Right atrium auricular region (tissue), 2 donors: Measurements from ENCODE around the gene LURAP1L. TPM values are rescaled to one million over a fixed set of nuclear protein-coding genes. Genes with fewer than 3 reads are reported as not detected.
"Not testable (repeated sequence)": the region's sequence is repeated elsewhere in the genome, so short reads cannot be mapped to it uniquely, and the experiment has no call there.

ENCODE experiments used
- DNase-seq: peaks from one replicate; pipeline ENCODE4 v3.0.0-alpha.2; 2019; ENCODE audit warnings: low spot score
- H3K27ac ChIP-seq, 2 donors: fragments of 200-600 bp; sonication (generic); 1 replicate in 1 of 2; 2 replicates in 1 of 2; pipeline ENCODE4 v1.5.1; 2016 to 2019
- H3K27me3 ChIP-seq, 2 donors: fragments of 200-600 bp; sonication (generic); one replicate each; pipeline versions ENCODE4 v1.5.1 to v1.6.0; 2017 to 2019
- H3K36me3 ChIP-seq: fragments of 200-600 bp; sonication (generic); one replicate; pipeline ENCODE4 v1.5.1; 2016
- H3K4me1 ChIP-seq, 2 donors: fragments of 200-600 bp; sonication (generic); one replicate each; pipeline versions ENCODE4 v1.5.1 to v1.6.0; 2017 to 2019
- H3K4me3 ChIP-seq, 2 donors: fragments of 200-600 bp; sonication (generic); 1 replicate in 1 of 2; 2 replicates in 1 of 2; pipeline ENCODE4 v1.5.1; 2017 to 2019; ENCODE audit warnings: mild to moderate bottlenecking in 1 of 2, moderate library complexity in 1 of 2
- H3K9me3 ChIP-seq, 2 donors: fragments of 200-600 bp; sonication (generic); one replicate each; pipeline ENCODE4 v1.5.1; 2019
- CTCF ChIP-seq, 2 donors: fragments of 200-600 bp; sonication (generic); IDR thresholded peaks; one replicate each; pipeline ENCODE4 v1.5.1; 2019; ENCODE audit warnings: antibody characterized with exemption in 2 of 2
- total RNA-seq, 2 donors: library from RNA; depleted of rRNA; stranded (reverse); fragments of >200 nt; gene quantifications; one replicate each; pipeline ENCODE4 v1.1.0, GENCODE V29; 2016

Gene LURAP1L
- total RNA-seq, 2 donors from 2014 or later, result 2.7 to 2.8 TPM

- no peak for DNase-seq
- H3K4me1 ChIP-seq, result no peaks in the 10 kb centered on the region
- peak overlapping the region in 1 of 2 donors; percentile 10 for H3K27ac ChIP-seq
- no peaks in the 10 kb centered on the region for H3K9me3 ChIP-seq
- no peaks in the 10 kb centered on the region for H3K27me3 ChIP-seq
- no peak for TF ChIP-seq CTCF (IDR thresholded peaks at IDR 0.05)
- no peak overlapping the region for H3K4me3 ChIP-seq
- H3K36me3 ChIP-seq, result no peaks in the 10 kb centered on the region
Measured at GRCh38 chr9:12859704-12860251, 85.0 kb downstream of the LURAP1L start.

- Histone ChIP-seq H3K27me3 (no peaks in the 10 kb centered on the region), H3K36me3 (no peaks in the 10 kb centered on the region), H3K4me1 (no peaks in the 10 kb centered on the region), H3K27ac (no peak overlapping the region), H3K4me3 (no peak overlapping the region), H3K9me3 (no peaks in the 10 kb centered on the region)
- TF ChIP-seq CTCF (IDR thresholded peaks at IDR 0.05), result no peak
- DNase-seq, result no peak
Measured at GRCh38 chr9:12860998-12861397, 86.2 kb downstream of the LURAP1L start.

GRCh38 chr9:12862611-12863410, 88.0 kb downstream of the LURAP1L start:
- H3K27ac ChIP-seq, result no peak overlapping the region
- DNase-seq, result no peak
- no peaks in the 10 kb centered on the region for H3K36me3 ChIP-seq
- H3K27me3 ChIP-seq, result no peaks in the 10 kb centered on the region
- no peaks in the 10 kb centered on the region for H3K4me1 ChIP-seq
- H3K4me3 ChIP-seq, result no peak overlapping the region
- no peak for TF ChIP-seq CTCF (IDR thresholded peaks at IDR 0.05)
- H3K9me3 ChIP-seq, result no peaks in the 10 kb centered on the region

GRCh38 chr9:12863618-12864017, 88.8 kb downstream of the LURAP1L start:
- DNase-seq, result no peak
- H3K27ac ChIP-seq, result no peak overlapping the region
- TF ChIP-seq CTCF (IDR thresholded peaks at IDR 0.05), result no peak
- no peaks in the 10 kb centered on the region for H3K27me3 ChIP-seq
- H3K4me1 ChIP-seq, result no peaks in the 10 kb centered on the region
- H3K9me3 ChIP-seq, result no peaks in the 10 kb centered on the region
- no peak overlapping the region for H3K4me3 ChIP-seq
- H3K36me3 ChIP-seq, result no peaks in the 10 kb centered on the region

GRCh38 chr9:12865380-12865779, 90.6 kb downstream of the LURAP1L start:
- not testable (repeated sequence) for H3K36me3 ChIP-seq, H3K4me1 ChIP-seq, H3K9me3 ChIP-seq, DNase-seq, H3K4me3 ChIP-seq, H3K27me3 ChIP-seq, H3K27ac ChIP-seq

Other genes starting within 250 kb of the LURAP1L start
- 10 to 100 TPM; 25.1 to 35.6 TPM for gene TYRP1, start 81.6 kb upstream of the LURAP1L start, total RNA-seq